HG03558 (cell line): ENCODE results near the gene F5.

ENCODE experiments used
- ATAC-seq: cut with Tn5 transposase; IDR thresholded peaks from one replicate; pipeline ENCODE4 v1.9.1; 2021; ENCODE audit warnings: moderate number of reproducible peaks; ENCODE audit not compliant: unreplicated experiment; ENCODE audit errors: extremely low read depth

Gene F5

DNA sequence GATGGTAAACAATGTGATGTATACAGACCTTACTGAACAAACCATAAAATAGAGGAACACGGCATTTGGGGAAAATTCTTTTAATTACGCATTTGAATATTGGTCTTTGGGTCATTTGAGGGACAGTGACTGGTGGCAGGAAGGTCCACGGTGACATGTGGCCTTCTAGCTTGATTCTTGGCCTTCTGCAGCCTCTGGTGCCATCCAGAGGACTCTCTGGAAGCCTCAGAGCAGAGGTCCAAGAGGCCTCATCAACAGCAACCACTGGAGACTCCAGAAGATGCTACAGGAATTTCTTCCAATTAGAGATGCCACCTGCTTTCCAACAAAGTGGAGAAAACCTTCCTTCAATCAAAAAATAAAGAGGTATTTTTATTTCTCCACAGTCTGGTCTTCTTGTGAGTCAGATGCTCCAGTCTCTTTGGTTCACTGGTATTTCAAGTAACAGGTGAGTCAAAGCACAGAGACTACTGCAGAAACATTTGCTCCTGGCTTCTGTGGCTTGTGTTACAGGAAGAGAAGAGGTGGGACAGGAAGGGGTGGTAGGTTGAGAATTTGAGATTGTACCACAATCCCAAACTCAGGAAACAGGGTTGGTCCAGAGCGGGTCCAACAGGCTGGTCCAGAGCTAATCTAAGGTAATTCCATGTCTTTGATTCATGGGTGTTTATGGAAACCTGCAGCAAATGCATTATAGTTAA is 2.7 kb upstream of the F5 start:
- no peak for ATAC-seq

DNA sequence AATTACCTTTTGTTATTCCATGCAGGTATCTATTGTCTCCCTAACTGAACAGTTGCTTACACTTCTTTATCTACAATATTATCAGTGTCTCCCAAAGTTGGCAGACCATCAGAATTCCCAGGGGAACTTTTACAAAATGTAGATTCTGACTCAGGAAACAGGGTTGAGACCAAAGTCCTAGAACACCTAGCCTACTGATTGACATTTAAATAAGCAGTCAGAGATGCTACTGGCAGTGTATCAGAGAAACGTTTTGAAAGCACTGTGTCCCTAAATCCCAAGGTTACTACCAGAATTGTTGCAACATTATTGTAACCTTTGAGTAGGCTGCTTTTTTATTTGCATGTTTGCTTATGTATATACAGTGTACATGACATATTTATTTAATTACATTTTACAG is 1.8 kb upstream of the F5 start:
- no peak for ATAC-seq

GRCh38 chr1:169586067-169586394 is 250 bp downstream of the F5 start:
- ATAC-seq = no peak

DNA sequence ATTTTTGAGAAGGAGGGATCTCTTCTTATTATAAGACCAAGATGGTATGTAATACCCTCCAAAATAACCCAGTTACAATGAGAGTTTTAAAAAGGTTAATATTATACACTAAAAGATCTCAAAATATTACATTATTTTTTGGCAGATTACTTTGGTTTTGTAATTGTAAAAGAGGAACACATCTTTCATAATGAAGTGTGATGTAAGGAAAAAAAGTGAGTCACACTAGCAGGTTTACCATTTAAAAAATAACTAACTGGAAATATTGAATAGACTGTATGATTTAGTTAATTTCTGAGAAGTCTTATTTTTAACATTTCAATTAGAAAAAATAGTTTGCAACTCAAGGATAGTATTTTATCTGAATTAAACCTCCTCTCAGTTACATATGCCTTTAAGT is 1.1 kb downstream of the F5 start:
- no peak for ATAC-seq

- no peak for ATAC-seq
Measured at GRCh38 chr1:169584483-169585144, 1.7 kb downstream of the F5 start.

GRCh38 chr1:169577981-169578738 is 8.1 kb downstream of the F5 start:
- ATAC-seq = no peak

GRCh38 chr1:169576935-169577331 is 9.3 kb downstream of the F5 start:
- no peak for ATAC-seq

- ATAC-seq = no peak
Measured at GRCh38 chr1:169576241-169576934, 9.9 kb downstream of the F5 start.

DNA sequence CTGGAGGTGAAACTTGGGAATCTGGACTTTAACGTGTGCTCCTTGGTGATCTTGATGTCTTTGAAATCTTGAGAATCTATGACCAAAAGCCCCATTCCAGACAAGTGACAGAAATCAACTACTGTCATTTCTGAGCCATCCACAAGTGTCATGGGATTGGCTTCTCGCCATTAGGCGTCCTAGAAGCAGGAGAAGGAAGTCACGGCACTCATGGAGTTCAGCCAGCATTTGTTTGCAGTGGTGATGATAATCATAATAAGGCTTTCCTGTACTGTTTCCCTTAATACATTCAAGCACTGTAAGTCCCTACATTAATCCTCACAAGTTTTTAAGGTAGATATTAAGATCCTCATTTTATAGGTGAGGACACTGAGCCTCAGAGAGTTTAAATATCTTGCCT is 11.9 kb downstream of the F5 start:
- no peak for ATAC-seq

DNA sequence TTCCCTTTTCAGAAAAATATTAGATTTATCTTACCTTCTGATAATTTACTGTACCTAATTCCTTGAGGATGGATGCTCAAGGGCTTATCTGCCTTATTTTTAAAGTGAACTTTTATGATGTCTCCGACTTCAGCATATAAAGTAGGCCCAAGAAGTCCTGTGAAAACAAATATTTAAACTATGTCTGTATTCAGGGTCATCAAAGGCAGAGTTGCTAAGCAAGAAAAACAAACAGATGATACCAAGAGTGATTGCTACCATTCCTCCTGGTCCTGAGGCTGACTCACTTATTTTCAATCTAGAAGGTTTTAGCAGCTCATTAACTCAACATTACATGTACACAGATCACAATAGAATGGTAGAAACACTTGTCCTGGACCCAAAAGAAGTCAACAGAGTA is 14.1 kb downstream of the F5 start:
- no peak for ATAC-seq

GRCh38 chr1:169571450-169571849 is 14.8 kb downstream of the F5 start:
- ATAC-seq = no peak

GRCh38 chr1:169570172-169570574 is 16.1 kb downstream of the F5 start:
- no peak for ATAC-seq

DNA sequence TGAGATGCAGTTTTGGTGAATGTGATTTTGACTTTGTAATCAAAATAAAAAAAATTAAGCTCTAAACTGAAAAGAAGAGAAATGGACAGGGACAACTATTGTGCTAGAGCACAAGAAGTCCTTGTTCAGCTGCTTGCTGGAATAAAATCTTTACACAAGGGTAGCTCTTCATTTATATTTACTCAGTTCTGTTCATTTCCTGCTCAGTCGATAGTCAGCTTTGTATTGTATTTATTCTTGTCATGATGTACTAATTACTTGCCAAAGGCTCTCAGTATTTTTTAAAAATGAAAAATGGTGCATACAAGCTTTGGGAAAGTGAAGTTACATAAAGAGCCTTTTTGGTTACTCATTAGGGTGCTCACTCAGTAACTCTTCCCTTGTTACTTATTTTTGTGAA is 17.8 kb downstream of the F5 start:
- ATAC-seq = no peak

DNA sequence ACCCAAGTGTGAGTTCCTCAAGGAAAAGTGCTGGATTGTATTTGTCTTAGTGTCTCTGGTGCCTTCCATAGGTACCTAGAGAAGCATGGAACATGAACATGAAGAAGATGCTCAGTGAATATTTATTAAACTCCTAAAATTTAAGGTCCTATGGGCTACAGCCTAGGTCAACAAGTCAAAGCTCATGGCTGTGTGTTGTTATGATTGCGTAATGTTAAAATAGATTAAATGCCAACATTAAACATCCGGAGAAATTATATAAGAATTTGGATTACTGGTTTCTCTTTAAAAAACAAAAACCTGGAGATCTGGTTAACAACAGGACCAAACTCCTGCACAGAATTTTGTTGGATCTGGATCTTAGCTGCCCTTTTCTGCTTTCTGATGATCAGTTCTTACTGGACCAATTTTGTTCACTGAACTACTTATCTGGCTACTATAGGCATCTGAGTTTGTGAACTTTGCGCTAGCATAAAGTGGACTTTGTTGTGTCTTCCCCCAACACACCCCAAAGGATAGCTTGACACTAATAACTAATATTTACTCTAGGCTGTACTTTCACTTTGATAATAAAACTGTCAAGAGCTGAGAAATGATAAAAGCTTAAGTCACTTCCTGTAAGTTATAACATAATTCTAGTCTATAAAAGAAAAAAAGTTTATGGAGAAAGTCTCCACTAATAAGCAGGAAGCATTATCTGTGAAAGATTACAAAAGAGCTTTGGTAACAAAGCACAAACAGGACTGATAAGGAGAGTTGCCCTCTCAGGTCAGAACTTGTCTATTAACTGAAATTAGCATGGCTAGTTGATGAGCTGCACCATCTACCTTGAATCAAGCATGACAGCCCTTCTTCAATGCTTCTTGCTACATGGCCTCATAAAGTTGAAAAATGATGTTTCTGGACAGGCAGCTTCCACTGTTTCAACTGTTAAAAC is 20.7 kb downstream of the F5 start:
- ATAC-seq = no peak

DNA sequence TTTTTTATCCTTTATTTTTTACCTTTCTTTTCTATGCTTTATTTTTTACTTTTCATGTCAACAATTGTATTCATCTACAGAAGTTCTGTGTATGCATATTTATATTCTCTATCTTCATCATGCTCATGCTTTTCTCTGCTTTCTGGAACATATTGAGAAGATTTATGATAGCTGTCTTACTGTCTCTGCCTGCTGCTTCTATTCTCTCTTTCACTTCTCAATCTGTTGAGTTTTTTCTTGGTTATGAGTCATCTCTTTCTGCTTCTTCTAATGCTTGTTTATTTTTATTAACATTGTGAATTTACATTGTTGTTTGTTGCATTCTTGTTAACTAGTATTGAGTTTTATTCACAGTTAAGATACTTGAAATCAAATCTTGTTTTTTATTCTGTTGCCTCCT is 22.6 kb downstream of the F5 start:
- no peak for ATAC-seq

GRCh38 chr1:169563019-169563615 is 23.2 kb downstream of the F5 start:
- no peak for ATAC-seq

DNA sequence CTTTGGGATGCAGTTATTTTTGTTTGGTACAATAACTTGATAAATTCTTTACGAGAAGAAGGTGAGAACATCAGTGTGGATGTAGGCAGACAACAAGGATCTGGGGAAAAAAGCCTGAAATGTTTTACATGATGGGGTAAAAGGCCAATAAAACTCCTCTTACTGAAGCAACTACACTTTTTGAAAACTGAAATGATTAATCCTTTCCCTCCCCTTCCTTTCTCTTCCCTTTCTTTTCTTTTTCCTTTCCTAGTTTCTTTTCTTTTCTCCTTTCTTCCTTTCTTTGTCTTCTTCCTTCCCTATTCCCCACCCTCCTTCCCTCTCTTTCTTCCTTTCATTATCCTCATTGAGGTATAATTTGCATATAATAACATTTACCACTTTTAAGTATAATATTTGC is 24.6 kb downstream of the F5 start:
- no peak for ATAC-seq

GRCh38 chr1:169557131-169557530 is 29.1 kb downstream of the F5 start:
- no peak for ATAC-seq

DNA sequence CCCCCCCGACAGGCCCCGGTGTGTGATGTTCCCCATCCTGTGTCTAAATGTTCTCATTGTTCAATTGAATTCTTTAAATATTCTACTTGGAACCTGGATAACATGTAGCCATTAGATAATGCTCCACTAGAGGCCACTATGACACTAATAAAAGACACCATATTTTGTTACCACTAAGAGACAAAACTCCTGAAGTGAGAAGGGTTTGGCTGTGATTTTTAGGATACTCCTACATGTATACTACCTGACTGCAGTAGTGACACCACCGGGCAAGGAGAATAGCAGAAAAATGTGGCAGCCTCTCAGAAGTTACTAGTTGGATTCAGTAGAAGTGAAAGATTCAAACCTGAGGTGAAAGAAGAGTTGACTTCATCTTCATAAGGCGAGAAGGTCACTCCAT is 36.0 kb downstream of the F5 start:
- ATAC-seq = no peak

DNA sequence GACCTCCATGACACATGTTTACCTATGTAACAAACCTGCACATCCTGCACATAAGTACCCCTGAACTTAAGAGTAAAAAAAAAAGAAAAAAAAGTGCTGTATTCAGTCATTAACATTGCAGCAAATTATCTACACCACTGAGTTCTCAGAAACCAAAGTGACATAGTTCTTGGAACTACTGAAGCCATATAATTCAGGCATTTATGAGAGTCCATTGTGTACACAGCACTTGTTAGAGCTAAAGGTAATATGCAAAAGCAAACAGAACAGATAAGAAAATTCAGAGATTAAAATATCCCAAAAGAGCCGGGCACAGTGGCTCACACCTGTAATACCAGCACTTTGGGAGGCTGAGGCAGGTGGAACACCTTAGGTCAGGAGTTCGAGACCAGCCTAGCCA is 38.0 kb downstream of the F5 start:
- no peak for ATAC-seq
